Fibroblast of the conjunctiva (primary cell): ENCODE measurements around the gene PIM2.
"Not testable (repeated sequence)": the region's sequence is repeated elsewhere in the genome, so short reads cannot be mapped to it uniquely, and the experiment has no call there.

ENCODE experiments used
- DNase-seq: peaks from one replicate; pipeline ENCODE4 v3.0.0-alpha.2; 2010; ENCODE audit warnings: low read depth

PIM2 gene

DNA sequence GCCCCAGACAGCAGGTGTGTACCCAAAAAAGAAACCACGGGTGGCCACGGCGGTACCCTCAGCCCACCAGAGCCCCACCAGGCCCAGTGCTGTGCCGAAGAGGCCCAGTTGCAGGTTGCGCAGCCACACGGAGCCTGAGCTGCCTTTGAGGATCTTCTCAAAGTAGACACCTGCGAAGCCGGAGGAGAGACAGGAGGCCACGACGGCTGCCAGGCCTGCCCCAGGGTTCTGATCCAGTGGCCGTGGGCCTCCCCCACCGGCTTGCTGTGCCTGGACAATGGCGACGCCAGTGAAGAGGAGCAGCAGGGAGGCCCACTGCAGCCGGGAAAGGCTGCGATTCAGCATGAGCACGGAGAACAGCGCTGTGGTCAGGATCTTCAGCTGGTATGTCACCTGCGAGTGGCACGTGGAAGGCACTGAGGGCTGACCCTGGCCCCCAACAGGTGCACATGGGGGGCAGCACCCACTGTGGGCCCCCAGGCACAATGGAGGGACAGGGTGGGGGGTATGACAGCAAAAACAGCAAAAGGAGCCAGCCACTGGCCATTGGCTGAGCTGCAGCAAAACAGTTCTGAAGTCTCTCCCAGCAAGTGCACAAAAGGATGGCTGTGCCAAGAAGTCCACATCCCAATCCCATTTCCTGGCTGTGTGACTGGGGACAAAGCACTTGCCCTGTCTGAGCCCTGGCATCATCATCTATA, 13.6 kb downstream of the PIM2 start:
- DNase-seq = no peak

- no peak for DNase-seq
Observed at GRCh38 chrX:48904626-48905025, 14.2 kb downstream of the PIM2 start.

- DNase-seq = no peak
Observed at GRCh38 chrX:48904180-48904579, 14.6 kb downstream of the PIM2 start.

- no peak for DNase-seq
Observed at GRCh38 chrX:48903290-48903689, 15.5 kb downstream of the PIM2 start.

DNA sequence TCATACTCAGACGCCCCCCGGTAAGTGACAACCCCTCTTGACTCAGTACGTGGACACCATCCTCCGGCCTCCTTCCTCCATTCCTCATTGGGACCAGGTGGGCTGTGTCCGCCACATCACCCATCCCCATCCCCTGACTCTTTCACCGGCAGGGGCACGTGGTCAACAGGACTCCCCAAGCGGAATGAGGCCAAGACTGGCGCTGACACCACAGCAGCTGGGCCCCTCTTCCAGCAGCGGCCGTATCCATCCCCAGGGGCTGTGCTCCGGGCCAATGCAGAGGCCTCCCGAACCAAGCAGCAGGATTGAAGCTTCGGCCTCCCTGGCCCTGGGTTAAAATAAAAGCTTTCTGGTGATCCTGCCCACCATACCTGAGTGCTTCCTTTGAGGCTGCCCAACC, 16.0 kb downstream of the PIM2 start:
- DNase-seq = no peak

DNA sequence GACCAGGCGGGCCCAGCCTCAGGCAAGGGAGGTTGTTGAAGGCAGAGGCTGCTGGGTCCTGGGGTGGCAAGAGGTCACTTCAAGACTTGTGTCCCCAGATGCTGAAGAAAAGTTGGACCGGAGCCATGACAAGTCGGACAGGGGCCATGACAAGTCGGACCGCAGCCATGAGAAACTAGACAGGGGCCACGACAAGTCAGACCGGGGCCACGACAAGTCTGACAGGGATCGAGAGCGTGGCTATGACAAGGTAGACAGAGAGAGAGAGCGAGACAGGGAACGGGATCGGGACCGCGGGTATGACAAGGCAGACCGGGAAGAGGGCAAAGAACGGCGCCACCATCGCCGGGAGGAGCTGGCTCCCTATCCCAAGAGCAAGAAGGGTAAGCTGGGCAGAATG, 16.7 kb downstream of the PIM2 start:
- DNase-seq = no peak

DNA sequence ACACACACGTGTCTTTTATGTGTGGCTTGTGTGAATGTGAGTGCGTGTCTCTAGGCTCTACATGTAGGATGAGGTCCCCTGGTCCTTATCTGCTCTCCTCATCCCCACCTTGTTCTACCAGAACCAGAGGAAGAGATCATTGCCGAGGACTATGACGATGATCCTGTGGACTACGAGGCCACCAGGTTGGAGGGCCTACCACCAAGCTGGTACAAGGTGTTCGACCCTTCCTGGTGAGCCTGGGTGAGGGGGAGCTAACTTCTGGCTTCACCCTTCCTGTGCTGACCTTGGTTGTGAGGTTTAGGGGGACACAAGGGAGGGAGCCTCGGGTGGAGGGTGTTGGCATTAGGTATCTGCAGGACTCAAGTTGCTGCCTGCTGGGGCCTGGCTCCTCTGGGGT, 17.8 kb downstream of the PIM2 start:
- DNase-seq = no peak

DNA sequence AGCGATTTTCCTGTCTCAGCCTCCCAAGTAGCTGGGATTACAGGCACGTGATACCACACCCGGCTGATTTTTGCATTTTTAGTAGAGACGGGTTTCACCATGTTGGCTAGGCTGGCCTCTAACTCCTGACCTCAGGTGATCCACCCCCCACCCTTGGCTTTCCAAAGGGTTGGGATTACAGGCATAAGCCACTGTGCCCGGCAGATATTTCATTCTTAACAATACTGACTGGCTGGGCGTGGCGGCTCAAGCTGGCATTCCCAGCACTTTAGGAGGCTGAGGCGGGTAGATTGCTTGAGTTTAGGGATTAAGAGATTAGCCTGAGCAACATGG, 19.8 kb downstream of the PIM2 start:
- no peak for DNase-seq

GRCh38 chrX:48897625-48898306, 21.1 kb downstream of the PIM2 start, which contains the start of the genes PQBP1 and TIMM17B:
Gene PQBP1, plus strand, starts transcription at chrX:48897930. Its CDS starts 580 bp downstream, at chrX:48898510.
Gene TIMM17B, minus strand, starts transcription at chrX:48897768. Its CDS starts 19 bp downstream, at chrX:48897749.
- DNase-seq = peak; percentile 92

DNA sequence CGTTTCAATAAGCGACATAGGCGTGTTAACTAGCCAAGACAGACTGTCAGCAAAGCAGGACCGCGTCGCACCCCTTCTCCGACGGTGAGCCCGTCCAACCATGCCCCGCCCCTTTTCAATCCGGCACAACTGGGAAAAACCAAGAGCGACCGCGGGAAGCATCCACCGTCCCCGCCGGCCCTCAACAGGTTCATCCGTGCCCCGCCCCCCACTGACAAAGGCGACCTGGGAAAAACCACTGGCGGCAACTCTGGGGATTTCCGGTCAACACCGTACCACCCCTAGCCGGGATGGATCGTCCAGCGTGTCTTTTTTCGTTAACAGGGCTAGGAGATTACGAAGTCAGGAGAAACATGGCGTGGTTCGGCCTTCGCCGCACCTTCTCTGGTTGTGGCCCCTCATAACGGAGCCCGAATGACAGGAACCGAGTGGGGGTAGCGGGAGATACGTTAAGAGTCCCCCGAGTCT, 21.6 kb downstream of the PIM2 start:
- DNase-seq = peak; percentile 37

DNA sequence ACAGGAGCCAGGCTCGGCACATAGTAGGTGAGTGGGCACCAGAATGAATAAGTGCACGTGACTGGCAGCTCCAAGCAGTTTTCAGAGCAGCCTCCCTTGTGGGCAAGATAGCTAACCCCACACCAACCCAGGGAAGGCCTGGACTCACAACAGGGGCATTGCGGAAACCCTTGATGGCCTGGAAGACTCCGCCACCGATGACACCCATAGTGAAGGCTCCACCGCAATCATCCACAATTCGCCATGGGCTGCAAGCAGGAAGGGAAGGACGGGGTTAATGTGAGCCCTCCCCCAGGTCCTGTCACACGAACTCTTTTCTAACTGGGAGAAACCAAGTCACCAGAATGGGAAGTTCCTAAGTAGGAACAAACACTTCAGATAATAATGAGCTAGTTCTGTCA, 22.2 kb downstream of the PIM2 start:
- no peak for DNase-seq

- DNase-seq = no peak
Observed at GRCh38 chrX:48894891-48895290, 23.9 kb downstream of the PIM2 start.

- DNase-seq = no peak
Observed at GRCh38 chrX:48893556-48894348, 25.1 kb downstream of the PIM2 start.

GRCh38 chrX:48892896-48893295, 25.9 kb downstream of the PIM2 start:
- no peak for DNase-seq

- DNase-seq = peak; percentile 74
Observed at GRCh38 chrX:48891402-48892288, 27.2 kb downstream of the PIM2 start.

GRCh38 chrX:48890934-48891401, 27.9 kb downstream of the PIM2 start:
- DNase-seq = no peak

DNA sequence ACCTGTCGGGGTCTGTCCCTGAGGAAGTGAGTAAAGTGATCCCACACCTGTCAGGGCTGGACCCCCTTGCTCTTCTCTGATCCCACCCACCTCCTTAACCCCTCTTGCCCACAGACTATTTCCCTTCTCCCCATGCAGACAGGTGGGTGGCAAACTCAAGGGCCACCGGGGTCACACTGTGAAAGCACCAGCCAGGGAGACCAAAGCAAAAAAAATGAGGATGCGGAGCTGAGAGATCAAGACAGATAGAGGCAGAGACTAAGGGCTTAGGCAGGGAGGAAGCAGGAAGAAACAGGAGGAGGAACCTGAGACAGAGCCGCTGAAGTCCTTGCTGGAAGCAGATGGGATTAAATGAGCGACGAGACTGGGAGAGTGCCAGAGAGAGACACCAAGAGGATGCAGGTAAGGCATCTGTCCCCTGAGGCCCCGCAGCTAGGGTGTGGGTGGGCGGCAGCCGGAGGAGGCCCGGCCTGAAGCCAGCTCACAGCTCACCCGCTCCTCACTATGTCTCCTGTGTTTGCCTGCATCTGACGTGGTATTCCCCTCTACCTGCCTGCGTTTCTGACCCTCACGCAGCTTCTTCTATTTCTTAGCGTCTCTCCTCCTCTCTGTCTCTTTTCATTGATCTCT, 28.4 kb downstream of the PIM2 start:
- no peak for DNase-seq

DNA sequence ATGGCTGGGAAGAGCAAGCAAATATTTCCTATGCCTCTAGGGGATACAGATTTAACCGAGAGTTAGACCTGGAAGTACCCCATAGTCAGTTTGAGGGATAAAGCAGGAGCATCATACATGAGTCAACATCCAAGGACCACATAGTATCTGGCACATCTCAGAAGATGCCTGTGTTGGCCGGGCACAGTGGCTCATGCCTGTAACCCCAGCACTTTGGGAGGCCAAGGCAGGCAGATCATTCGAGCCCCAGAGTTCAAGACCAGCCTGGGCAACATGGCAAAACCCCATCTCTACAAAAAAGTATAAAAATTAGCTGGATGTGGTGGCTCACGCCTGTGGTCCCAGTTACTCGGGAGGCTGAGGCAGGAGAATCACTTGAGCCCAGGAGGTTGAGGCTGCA, 32.2 kb downstream of the PIM2 start:
- not testable (repeated sequence) for DNase-seq

DNA sequence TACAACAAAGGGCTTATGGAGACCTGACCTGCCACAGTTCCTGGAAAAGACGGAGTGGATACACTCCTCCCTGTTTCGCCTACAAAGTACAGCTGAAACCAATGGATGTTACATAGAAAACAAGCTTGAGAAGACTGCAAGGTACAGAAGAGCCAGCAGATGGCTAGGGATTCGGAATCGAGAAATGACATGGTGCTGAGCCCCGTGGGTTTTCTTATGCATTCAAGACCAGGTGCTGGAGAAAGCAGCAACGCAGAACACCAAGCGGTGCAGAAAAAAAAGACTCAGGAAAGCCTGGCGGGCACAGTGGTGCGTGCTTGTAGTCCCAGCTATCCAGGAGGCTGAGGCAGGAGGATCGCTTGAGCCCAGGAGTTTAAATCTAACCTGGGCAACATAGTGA, 35.1 kb downstream of the PIM2 start:
- no peak for DNase-seq

DNA sequence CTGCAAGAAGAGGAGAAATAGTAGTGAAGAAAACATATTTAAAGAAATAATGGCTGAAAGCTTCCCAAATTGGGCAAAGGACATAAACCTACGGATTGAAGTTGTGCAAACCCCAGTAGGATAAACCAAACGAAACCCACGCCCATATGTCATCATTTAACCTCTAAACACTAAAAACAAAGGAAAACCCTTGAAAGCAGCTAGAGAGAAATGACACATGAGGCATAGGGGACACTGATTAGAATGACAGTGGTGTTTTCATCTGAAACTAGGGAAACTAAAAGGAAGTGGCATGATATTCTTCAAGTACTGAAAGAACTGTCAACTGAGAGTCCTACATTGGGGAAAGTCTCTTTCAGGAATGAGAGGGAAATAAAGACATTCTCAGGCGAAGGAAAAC, 41.9 kb downstream of the PIM2 start:
- not testable (repeated sequence) for DNase-seq

DNA sequence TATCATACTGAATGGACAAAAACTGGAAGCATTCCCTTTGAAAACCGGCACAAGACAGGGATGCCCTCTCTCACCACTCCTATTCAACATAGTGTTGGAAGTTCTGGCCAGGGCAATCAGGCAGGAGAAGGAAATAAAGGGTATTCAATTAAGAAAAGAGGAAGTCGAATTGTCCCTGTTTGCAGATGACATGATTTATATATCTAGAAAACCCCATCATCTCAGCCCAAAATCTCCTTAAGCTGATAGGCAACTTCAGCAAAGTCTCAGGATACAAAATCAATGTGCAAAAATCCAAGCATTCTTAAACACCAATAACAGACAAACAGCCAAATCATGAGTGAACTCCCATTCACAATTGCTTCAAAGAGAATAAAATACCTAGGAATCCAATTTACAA, 46.8 kb downstream of the PIM2 start:
- DNase-seq = not testable (repeated sequence)
